LNCAP (cell line): Measurements from ENCODE around the gene MAP2K4.

Experiments used
- TF ChIP-seq, protein P1 (sequence below): fragments of 450-650 bp; IDR thresholded peaks from 2 replicates; pipeline ENCODE4 v1.5.1; 2017; ENCODE audit warnings: mild to moderate bottlenecking

The MAP2K4 gene

DNA sequence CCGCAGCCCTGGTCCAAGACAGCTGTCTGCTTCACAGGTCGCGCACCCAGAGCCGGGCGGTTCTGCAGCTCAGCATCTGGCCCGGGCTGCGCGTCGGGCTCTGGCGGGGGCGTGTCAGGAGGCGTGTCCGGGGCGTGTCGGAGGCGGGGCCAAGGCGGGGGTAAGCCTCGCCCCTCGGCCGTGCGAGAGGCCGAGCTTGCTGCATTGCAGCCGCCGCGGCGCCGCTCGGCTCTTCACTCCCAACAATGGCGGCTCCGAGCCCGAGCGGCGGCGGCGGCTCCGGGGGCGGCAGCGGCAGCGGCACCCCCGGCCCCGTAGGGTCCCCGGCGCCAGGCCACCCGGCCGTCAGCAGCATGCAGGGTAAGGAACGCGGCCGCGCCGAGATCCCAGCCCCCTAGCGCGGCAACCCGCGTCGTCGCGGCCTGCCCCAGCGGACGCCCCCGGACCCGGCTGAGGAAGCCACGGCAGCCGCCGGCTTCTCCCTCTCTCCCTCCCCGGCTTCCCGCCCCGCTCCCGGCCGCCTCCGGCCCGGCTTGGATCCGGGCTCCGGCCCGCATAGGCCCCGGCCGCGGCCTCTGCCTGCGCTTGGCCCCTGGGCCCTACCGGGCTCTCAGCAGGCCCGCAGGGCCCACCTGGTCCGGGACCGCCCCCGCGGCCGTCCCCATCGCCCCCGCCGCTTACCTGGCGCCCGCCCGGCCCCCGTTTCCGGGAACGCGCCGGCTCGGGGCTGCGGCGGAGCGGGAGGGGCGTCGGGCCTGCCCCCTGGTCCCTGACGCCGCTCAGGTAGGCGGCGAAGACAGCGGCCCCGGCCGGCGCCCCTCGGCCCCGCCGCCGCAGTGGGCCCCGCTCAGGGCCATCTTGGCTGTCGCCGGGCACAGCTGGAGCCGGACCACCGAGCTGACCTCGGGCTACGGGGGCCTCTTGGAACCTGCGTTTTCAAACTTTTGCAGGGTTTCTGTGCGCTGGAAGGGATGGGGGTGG lies at the start of gene MAP2K4:
MAP2K4 (plus strand) TSS at position 236 of the 981 bp plus-strand sequence; CDS start at position 246, 10 bp downstream.
- TF ChIP-seq, protein P1, sequence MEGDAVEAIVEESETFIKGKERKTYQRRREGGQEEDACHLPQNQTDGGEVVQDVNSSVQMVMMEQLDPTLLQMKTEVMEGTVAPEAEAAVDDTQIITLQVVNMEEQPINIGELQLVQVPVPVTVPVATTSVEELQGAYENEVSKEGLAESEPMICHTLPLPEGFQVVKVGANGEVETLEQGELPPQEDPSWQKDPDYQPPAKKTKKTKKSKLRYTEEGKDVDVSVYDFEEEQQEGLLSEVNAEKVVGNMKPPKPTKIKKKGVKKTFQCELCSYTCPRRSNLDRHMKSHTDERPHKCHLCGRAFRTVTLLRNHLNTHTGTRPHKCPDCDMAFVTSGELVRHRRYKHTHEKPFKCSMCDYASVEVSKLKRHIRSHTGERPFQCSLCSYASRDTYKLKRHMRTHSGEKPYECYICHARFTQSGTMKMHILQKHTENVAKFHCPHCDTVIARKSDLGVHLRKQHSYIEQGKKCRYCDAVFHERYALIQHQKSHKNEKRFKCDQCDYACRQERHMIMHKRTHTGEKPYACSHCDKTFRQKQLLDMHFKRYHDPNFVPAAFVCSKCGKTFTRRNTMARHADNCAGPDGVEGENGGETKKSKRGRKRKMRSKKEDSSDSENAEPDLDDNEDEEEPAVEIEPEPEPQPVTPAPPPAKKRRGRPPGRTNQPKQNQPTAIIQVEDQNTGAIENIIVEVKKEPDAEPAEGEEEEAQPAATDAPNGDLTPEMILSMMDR = no peak

DNA sequence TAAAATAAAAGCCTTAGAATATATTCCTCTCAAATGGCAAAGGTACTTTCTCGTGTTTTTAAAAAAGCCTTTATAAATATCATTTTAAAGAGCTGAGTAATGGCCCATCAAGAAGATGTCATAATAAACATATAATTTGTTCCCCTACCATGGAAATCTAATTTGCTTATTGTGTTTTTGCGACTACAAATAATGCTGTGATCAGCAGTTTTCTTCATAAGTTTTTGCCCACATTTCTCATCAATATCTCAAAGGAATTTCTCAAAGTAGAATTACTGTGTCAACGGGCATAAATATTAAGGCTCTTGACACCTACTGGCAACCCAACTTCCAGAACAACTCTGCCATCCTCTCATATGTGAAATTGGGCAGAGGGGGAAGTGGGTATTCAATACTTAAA lies 40.9 kb upstream of the MAP2K4 start:
- TF ChIP-seq, protein P1 = no peak

- TF ChIP-seq, protein P1 = peak; percentile 44; the same call in 1 of the 2 replicates
Measured at GRCh38 chr17:11980813-11981212, 39.9 kb upstream of the MAP2K4 start.

DNA sequence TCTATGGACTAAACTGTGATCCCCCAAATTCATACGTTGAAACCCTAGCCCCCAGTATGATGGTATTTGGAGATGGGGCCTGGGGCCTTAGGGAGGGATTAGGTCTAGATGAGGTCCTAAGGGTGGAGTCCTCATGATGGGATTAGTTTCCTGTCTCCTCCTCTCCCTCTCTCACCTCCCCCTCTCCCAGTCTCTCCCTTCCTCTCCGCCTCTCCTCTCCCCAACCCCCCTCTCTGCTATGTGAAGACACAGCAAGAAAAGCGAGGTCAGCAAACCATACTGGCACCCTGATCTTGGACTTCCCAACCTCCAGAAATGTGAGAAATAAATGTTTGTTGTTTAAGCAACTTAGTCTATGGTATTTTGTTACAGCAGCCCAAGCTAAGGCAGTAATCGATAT lies 38.8 kb upstream of the MAP2K4 start:
- TF ChIP-seq, protein P1 = no peak

DNA sequence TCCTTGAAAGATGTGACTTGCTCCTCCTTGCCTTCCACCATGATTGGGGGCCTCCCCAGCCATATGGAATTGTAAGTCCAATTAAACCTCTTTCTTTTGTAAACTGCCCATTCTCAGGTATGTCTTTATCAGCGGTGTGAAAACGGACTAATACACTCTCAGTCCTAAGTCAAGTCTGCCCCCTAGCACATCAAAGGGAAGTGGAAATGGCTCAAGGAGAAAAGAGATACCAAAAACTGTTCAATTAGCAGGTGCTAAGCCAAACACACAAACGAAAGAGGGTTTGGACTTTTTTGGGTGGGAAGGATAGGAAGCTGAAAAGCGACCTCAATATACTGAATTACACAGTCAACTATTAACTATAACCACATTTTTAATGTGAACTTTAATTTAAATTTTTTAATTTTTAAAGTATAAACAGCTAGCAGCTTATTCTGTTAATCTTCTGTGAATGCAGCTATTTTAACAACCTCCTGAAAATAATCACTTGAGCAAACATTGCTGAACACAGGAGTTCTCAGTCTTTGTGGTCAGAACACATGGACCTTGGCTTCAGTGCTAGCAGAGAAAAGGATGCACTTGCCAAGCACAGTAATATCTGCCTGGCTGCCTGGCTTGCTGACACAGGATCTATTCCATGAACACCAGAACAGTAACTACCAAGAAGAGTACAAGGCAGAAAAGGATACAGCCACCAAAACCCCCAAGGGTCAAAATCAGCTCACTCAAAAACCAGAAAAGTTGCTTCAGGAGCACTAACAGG lies 34.3 kb upstream of the MAP2K4 start:
- TF ChIP-seq, protein P1 = no peak

GRCh38 chr17:11986942-11987329 lies 33.7 kb upstream of the MAP2K4 start:
- TF ChIP-seq, protein P1 = peak; percentile 55

DNA sequence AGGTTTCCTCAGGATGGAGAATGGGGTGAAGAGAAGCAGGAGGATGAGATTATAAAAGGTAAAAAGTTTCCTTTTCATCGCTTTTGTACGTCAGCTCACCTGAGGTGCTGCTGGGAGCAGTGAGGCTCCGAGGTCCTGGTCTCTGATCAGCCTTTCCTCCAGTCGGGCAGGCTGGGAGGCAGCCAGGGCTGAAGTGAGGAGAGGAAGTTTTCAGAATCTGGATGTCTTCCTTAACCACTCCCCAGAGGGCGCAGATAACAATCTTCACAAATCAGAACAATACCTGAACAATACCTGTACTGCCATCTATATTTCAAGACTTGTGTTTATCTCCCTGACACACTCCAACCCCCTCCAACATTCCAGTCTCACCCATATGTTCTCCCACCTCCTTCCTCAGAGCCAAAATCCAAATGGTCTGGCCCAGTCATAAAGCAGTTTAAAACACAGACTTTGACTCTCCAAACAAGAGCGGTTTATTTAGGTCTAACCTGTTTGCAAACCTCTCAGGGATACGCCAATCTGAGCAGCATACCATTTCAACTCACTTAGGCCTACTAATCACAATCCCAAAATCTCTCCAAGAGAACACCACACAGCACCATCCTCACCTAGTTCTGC lies 30.2 kb upstream of the MAP2K4 start:
- TF ChIP-seq, protein P1 = no peak
